Osteocyte (in vitro differentiated cells): ENCODE results near the gene PELI2. TPM values are rescaled to one million over a fixed set of nuclear protein-coding genes. Genes with fewer than 3 reads are reported as not detected.

Experiments used
- DNase-seq: peaks from one replicate; pipeline ENCODE4 v3.0.0; 2021; ENCODE audit warnings: mixed read lengths; ENCODE audit not compliant: unreplicated experiment; ENCODE audit errors: extremely low spot score
- H3K27ac Mint-ChIP-seq: one replicate; pipeline ENCODE4 v1.8.0; 2021; ENCODE audit warnings: mild to moderate bottlenecking, mixed read lengths; ENCODE audit not compliant: unreplicated experiment
- H3K27me3 Mint-ChIP-seq: one replicate; pipeline ENCODE4 v1.8.0; 2021; ENCODE audit warnings: mixed read lengths; ENCODE audit not compliant: unreplicated experiment
- H3K36me3 Mint-ChIP-seq: one replicate; pipeline ENCODE4 v1.8.0; 2021; ENCODE audit warnings: mixed read lengths; ENCODE audit not compliant: unreplicated experiment
- H3K4me1 Mint-ChIP-seq: one replicate; pipeline ENCODE4 v1.8.0; 2021; ENCODE audit warnings: mixed read lengths; ENCODE audit not compliant: unreplicated experiment
- H3K4me3 Mint-ChIP-seq: one replicate; pipeline ENCODE4 v1.8.0; 2021; ENCODE audit warnings: mild to moderate bottlenecking, moderate library complexity, mixed read lengths; ENCODE audit not compliant: unreplicated experiment
- H3K9me3 Mint-ChIP-seq: one replicate; pipeline ENCODE4 v1.8.0; 2021; ENCODE audit warnings: mixed read lengths; ENCODE audit not compliant: unreplicated experiment
- CTCF ChIP-seq: fragments of 200-600 bp; sonication (generic); IDR thresholded peaks from 2 replicates; pipeline ENCODE4 v1.5.0; 2021; ENCODE audit warnings: antibody characterized with exemption, mild to moderate bottlenecking, moderate library complexity
- total RNA-seq: library from RNA; stranded (reverse); gene quantifications from 2 replicates; pipeline ENCODE4 v1.2.1, GENCODE V29; 2021

The PELI2 gene
- total RNA-seq, 1 donor from 2014 or later: 15.0 TPM

- no peaks in the 10 kb centered on the region for H3K27me3 Mint-ChIP-seq
- no peak for DNase-seq
- no peak overlapping the region for H3K27ac Mint-ChIP-seq
- peaks cover 4% of the 10 kb centered on the region for H3K36me3 Mint-ChIP-seq
- H3K9me3 Mint-ChIP-seq: peaks cover 4% of the 10 kb centered on the region
- no peak for TF ChIP-seq CTCF
- no peak overlapping the region for H3K4me3 Mint-ChIP-seq
- H3K4me1 Mint-ChIP-seq: peaks cover 13% of the 10 kb centered on the region
Measured at GRCh38 chr14:56224691-56225681, 106.8 kb downstream of the PELI2 start.

- no peak for TF ChIP-seq CTCF
- no peak for DNase-seq
- Mint-ChIP-seq H3K36me3 (no peaks in the 10 kb centered on the region), H3K9me3 (no peaks in the 10 kb centered on the region), H3K4me1 (no peaks in the 10 kb centered on the region), H3K4me3 (no peak overlapping the region), H3K27ac (no peak overlapping the region), H3K27me3 (no peaks in the 10 kb centered on the region)
Measured at GRCh38 chr14:56235388-56235787, 117.2 kb downstream of the PELI2 start.

DNA sequence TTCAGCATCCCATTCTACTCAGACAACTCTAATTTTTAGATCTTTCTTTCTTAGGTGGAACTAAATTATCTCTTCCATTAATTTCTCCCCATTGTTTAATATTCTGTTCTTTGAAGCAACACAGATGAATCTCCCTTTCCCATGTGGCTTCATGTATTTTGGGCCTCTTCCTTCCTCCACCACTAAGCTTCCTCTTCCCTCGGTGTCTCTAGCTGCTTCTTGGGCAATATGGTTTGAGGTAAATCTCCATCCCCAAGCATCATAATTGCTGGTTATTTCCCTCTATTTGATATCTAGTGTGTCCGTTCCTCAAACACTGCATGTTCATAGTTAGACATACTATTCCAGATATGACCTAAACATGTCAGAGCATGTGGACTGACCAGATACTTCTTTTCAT, 119.2 kb downstream of the PELI2 start:
- no peaks in the 10 kb centered on the region for H3K9me3 Mint-ChIP-seq
- no peak overlapping the region for H3K27ac Mint-ChIP-seq
- TF ChIP-seq CTCF: no peak
- no peak for DNase-seq
- no peaks in the 10 kb centered on the region for H3K4me1 Mint-ChIP-seq
- H3K36me3 Mint-ChIP-seq: no peaks in the 10 kb centered on the region
- no peak overlapping the region for H3K4me3 Mint-ChIP-seq
- H3K27me3 Mint-ChIP-seq: no peaks in the 10 kb centered on the region

DNA sequence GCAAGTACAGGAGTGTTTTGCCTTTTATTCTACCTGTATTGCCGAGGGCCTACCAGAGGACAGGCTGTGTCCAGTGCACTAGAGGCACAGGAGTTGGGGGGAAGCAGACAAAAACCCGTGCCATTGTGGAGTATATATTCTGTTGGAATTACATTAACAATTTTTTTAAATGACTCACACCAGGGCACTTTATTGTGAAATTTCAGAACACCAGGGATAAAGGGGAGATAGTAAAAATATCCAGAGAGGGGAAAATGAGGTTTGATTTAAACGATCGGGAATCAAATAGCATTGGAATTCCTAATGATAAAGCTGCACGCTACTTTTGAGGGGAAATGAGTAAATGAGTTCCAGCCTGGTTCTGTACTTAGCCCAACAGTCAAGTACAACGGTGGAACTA, 123.2 kb downstream of the PELI2 start:
- Mint-ChIP-seq H3K4me1 (no peaks in the 10 kb centered on the region), H3K27me3 (no peaks in the 10 kb centered on the region), H3K36me3 (no peaks in the 10 kb centered on the region), H3K27ac (no peak overlapping the region), H3K9me3 (no peaks in the 10 kb centered on the region), H3K4me3 (no peak overlapping the region)
- no peak for DNase-seq
- TF ChIP-seq CTCF: no peak

DNA sequence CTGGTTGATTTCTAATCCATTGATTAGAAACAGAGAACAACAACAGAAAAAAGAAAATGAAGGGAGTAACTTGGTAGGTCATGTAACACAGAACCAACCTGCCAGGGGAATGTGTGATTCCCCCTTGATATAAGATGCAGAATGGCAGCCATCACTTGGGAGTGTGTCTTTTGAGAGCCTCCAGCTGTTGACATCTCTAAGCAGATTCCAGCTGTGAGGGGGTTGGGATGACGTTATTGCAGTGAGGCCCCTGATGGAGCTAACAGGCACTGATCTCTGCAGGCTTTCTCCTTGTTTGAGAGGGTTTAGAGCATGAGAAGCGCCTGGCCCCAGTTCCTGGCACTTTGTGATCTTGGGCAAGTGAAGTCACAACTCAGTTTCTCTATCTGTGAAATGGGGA, 124.9 kb downstream of the PELI2 start:
- no peaks in the 10 kb centered on the region for H3K36me3 Mint-ChIP-seq
- no peaks in the 10 kb centered on the region for H3K9me3 Mint-ChIP-seq
- DNase-seq: no peak
- H3K4me1 Mint-ChIP-seq: no peaks in the 10 kb centered on the region
- no peak for TF ChIP-seq CTCF
- H3K27ac Mint-ChIP-seq: no peak overlapping the region
- no peaks in the 10 kb centered on the region for H3K27me3 Mint-ChIP-seq
- H3K4me3 Mint-ChIP-seq: no peak overlapping the region
